Fibroblast of pulmonary artery (primary cell): ENCODE measurements around the gene GPR18.

Source experiments
- DNase-seq: peaks from one replicate; pipeline ENCODE4 v3.0.0-alpha.2; 2010; ENCODE audit warnings: low read depth
- H3K4me3 ChIP-seq: replicated peaks from 2 replicates; pipeline ENCODE4 v1.5.1; 2011; ENCODE audit warnings: low read depth, mild to moderate bottlenecking, control low read depth, low read length, moderate library complexity
- CTCF ChIP-seq: IDR thresholded peaks from 2 replicates; pipeline ENCODE4 v1.5.1; 2011; ENCODE audit warnings: mild to moderate bottlenecking, control low read depth, low read length, inconsistent platforms; ENCODE audit errors: missing control alignments

The GPR18 gene

GRCh38 chr13:99220199-99220935, 37.8 kb downstream of the GPR18 start:
- TF ChIP-seq CTCF = no peak
- no peak overlapping the region for H3K4me3 ChIP-seq
- DNase-seq = no peak

GRCh38 chr13:99218969-99219368, 39.2 kb downstream of the GPR18 start:
- TF ChIP-seq CTCF = no peak
- no peak for DNase-seq
- no peak overlapping the region for H3K4me3 ChIP-seq

GRCh38 chr13:99218545-99218944, 39.6 kb downstream of the GPR18 start:
- no peak for TF ChIP-seq CTCF
- H3K4me3 ChIP-seq = no peak overlapping the region
- DNase-seq = no peak

GRCh38 chr13:99218126-99218525, 40.1 kb downstream of the GPR18 start:
- no peak for DNase-seq
- H3K4me3 ChIP-seq = no peak overlapping the region
- no peak for TF ChIP-seq CTCF

GRCh38 chr13:99217461-99218110, 40.6 kb downstream of the GPR18 start:
- H3K4me3 ChIP-seq = no peak overlapping the region
- no peak for TF ChIP-seq CTCF
- DNase-seq = no peak

GRCh38 chr13:99215184-99215830, 42.9 kb downstream of the GPR18 start:
- TF ChIP-seq CTCF = no peak
- DNase-seq = no peak
- H3K4me3 ChIP-seq = no peak overlapping the region
